ENCODE measurements around the gene FAM174C.

Gene FAM174C

GRCh38 chr19:1321539-1321938, 46.2 kb downstream of the FAM174C start:
- DNase-seq (ENCODE audit: low spot score): no peak

- no peak for DNase-seq (ENCODE audit: low spot score)
Measured at GRCh38 chr19:1322198-1322981, 47.1 kb downstream of the FAM174C start.

- no peak for DNase-seq (ENCODE audit: low spot score)
Measured at GRCh38 chr19:1324249-1324805, 49.0 kb downstream of the FAM174C start.

- DNase-seq (ENCODE audit: low spot score): peak; percentile 53
Measured at GRCh38 chr19:1324806-1325567, 49.7 kb downstream of the FAM174C start.

- no peak for DNase-seq (ENCODE audit: low spot score)
Measured at GRCh38 chr19:1325568-1326294, 50.4 kb downstream of the FAM174C start.

GRCh38 chr19:1327125-1327524, 51.8 kb downstream of the FAM174C start:
- no peak for DNase-seq (ENCODE audit: low spot score)

Measured in Ammon's horn (tissue), 1 donor.